ENCODE measurements around the gene NLGN4X. TPM values are rescaled to one million over a fixed set of nuclear protein-coding genes. Genes with fewer than 3 reads are reported as not detected.

Gene NLGN4X
- total RNA-seq, 1 experiment from 2014 or later = 0.05 TPM

DNA sequence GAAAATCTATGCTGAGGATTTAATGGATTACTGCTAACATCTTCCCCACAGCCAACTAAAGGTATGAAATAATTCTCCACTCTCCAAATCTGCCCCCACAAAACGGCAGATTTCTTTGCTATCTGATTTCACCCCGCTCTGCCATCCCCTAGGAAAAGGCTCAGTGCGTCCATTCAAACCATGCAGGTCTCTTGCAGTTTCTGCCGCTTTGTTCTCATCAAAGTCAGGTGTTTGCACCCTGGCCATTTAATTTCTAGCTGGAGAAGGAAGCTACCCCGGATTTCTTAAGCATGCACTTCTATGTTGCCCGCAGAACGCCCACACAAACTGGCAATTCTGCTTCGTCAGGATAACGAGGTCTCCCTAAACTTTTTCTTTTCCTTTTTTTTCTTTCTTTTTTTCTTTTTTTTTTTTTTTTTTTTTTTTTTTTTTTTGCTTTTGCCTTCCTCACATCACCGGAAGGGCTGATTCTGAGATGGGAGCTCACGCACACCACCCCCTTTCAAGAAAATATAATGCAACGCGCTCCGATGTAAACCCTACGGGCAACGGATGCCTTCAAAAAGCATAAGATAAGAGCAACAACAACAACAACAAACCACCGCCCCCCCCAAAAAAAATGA is 3.3 kb downstream of the NLGN4X start:
- no peak overlapping the region for H2AFZ ChIP-seq (ENCODE audit: low read depth, low read length, poor library complexity, severe bottlenecking)
- ChIA-PET RAD21 (ENCODE audit: low non-redundant PET in 1 of 2, low total read pairs in 2 of 2, uncharacterized antibody in 2 of 2, unreplicated experiment in 2 of 2) (no interaction called here), CTCF (no interaction called here), POLR2A (interaction anchor here (0.7 kb wide), 1 partner anchor 28 kb away, joined by 3 read pairs; no protein-coding TSS in a partner anchor)
- TF ChIP-seq ZBTB33 (IDR thresholded peaks at IDR 0.05; ENCODE audit: extremely low read depth, insufficient replicate concordance, low read length) (no peak), ZFX (IDR thresholded peaks at IDR 0.05) (no peak), POLR2AphosphoS5 (IDR thresholded peaks at IDR 0.05; ENCODE audit: low read depth, low read length) (no peak), JUND (IDR thresholded peaks at IDR 0.05) (no peak), EZH2 (IDR thresholded peaks at IDR 0.05) (no peak)
- H3K9me3 ChIP-seq (ENCODE audit: control insufficient read depth in 1 of 2, insufficient read depth in 1 of 2, low read depth in 1 of 2, low read length in 2 of 2) = no peaks in the 10 kb centered on the region; a peak in 1 of 4 replicates
- ATAC-seq (no peak), DNase-seq (ENCODE audit: low read depth, low spot score) (no peak)
- H3K27me3 ChIP-seq (ENCODE audit: insufficient read depth, low read length) = no peaks in the 10 kb centered on the region
- H3K79me2 ChIP-seq (ENCODE audit: insufficient read depth, low read length) = no peaks in the 10 kb centered on the region
- no peak overlapping the region for H3K4me2 ChIP-seq (ENCODE audit: low read length)
- H3K27ac ChIP-seq (ENCODE audit: low read depth, low read length) = no peak overlapping the region
- H3K9ac ChIP-seq (ENCODE audit: low read length) = no peak overlapping the region
- no peaks in the 10 kb centered on the region for H3K4me1 ChIP-seq (ENCODE audit: control insufficient read depth in 1 of 2, insufficient read depth in 2 of 2, low read length in 2 of 2)
- intact Hi-C loops (cut with micrococcal nuclease) = no loop called here
- H4K20me1 ChIP-seq (ENCODE audit: insufficient read depth) = no peaks in the 10 kb centered on the region
- no TSS peak for BruUV-seq (replicated peaks)
- no peak overlapping the region for H3K4me3 ChIP-seq (replicated peaks in 1 of 2; ENCODE audit: low read depth in 1 of 2, low read length in 2 of 2)
- no peaks in the 10 kb centered on the region for H3K9me2 ChIP-seq (ENCODE audit: insufficient read depth)
- no peaks in the 10 kb centered on the region for H3K36me3 ChIP-seq (ENCODE audit: control insufficient read depth in 1 of 2, insufficient read depth in 2 of 2, low read length in 2 of 2)

GRCh38 chrX:6223516-6223915 is 5.2 kb downstream of the NLGN4X start:
- no peaks in the 10 kb centered on the region for H3K4me1 ChIP-seq (ENCODE audit: control insufficient read depth in 1 of 2, insufficient read depth in 2 of 2, low read length in 2 of 2)
- POLR2A ChIA-PET = no interaction called here
- TF ChIP-seq ZNF274 (IDR thresholded peaks at IDR 0.05; ENCODE audit: low read depth, low read length) = no peak
- no peak for TF ChIP-seq POLR2A (IDR thresholded peaks at IDR 0.05; ENCODE audit: borderline replicate concordance, extremely low read depth, insufficient read depth, insufficient read length)
- no peak for TF ChIP-seq EZH2 (IDR thresholded peaks at IDR 0.05)
- TF ChIP-seq POLR2AphosphoS5 (IDR thresholded peaks at IDR 0.05; ENCODE audit: low read depth, low read length) = no peak
- TF ChIP-seq CTCF (IDR thresholded peaks at IDR 0.05 in 2 of 3, conservative IDR thresholded peaks at IDR 0.05 in 1 of 3; ENCODE audit: borderline replicate concordance in 1 of 3, insufficient read depth in 1 of 3, low read depth in 2 of 3, low read length in 2 of 3) = no peak
- no peak for TF ChIP-seq JUND (IDR thresholded peaks at IDR 0.05)
- no peak for TF ChIP-seq CBX3 (IDR thresholded peaks at IDR 0.05; ENCODE audit: low read depth)
- no peak for TF ChIP-seq EGR1 (IDR thresholded peaks at IDR 0.05; ENCODE audit: low read depth)
- TF ChIP-seq ATF3 (IDR thresholded peaks at IDR 0.05) = no peak
- H3K4me3 ChIP-seq (replicated peaks in 1 of 2; ENCODE audit: low read depth in 1 of 2, low read length in 2 of 2) = no peak overlapping the region
- no peak overlapping the region for H3K9ac ChIP-seq (ENCODE audit: low read length)
- intact Hi-C loops (cut with micrococcal nuclease) = no loop called here
- no peaks in the 10 kb centered on the region; a peak in 1 of 4 replicates for H3K9me3 ChIP-seq (ENCODE audit: control insufficient read depth in 1 of 2, insufficient read depth in 1 of 2, low read depth in 1 of 2, low read length in 2 of 2)
- no peaks in the 10 kb centered on the region for H4K20me1 ChIP-seq (ENCODE audit: insufficient read depth)
- ATAC-seq (no peak), DNase-seq (ENCODE audit: low read depth, low spot score) (no peak)
- no peak overlapping the region for H3K27ac ChIP-seq (ENCODE audit: low read depth, low read length)
- no TSS peak for BruUV-seq (replicated peaks)
- H3K36me3 ChIP-seq (ENCODE audit: control insufficient read depth in 1 of 2, insufficient read depth in 2 of 2, low read length in 2 of 2) = no peaks in the 10 kb centered on the region
- CTCF ChIA-PET = no interaction called here
- no peaks in the 10 kb centered on the region for H3K27me3 ChIP-seq (ENCODE audit: insufficient read depth, low read length)
- no peak overlapping the region for H3K4me2 ChIP-seq (ENCODE audit: low read length)
- no peaks in the 10 kb centered on the region for H3K79me2 ChIP-seq (ENCODE audit: insufficient read depth, low read length)
- H3K9me2 ChIP-seq (ENCODE audit: insufficient read depth) = no peaks in the 10 kb centered on the region
- no peak overlapping the region for H2AFZ ChIP-seq (ENCODE audit: low read depth, low read length, poor library complexity, severe bottlenecking)
- RAD21 ChIA-PET (ENCODE audit: low non-redundant PET in 1 of 2, low total read pairs in 2 of 2, uncharacterized antibody in 2 of 2, unreplicated experiment in 2 of 2) = no interaction called here

Data from HCT116 (cell line).